ENCODE results near the gene ZBTB38.
A peak's percentile ranks its signal among the peaks of the same experiment; 100 is the strongest.

ZBTB38 gene

DNA sequence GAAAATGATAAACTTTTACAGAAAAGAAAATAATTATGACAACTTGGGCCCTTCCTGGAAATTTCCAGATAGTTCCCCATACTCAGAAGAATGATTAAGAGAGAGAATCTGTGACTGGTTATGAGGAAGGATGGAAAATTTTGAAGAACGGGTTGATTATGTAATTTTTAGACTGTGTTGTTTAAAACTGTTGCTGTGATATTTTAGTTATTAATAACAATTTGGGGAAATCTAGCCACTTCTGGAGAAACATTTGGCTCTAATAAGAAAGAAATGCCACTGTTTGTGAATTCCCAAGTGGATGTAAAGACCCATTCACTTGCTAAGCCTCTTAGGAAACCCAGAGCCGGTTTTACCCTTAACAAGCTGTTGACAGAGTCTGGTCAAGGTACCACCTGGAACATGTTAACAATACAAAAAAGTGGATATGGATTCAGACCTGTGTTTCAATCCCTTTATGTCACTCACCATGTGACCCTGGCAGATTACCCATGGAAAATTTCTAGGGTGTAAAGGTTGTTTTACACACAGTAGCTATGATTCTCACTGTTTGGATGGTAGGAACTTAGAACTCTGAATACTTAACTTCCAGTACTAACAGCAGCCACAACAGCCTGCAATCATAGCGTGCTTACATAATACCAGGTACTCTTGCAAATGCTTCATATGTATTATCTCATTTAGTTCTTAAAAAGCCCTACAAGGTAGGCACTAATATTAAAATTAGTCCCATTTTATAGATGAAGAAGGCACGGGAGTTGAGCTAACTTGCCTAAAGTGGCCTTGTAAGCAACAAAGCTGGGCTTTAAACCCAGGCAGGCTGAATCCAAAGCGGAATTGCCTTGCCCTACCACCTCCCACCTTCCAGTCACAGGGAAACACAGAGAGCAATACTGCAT is 32.0 kb downstream of the ZBTB38 start:
- no peak for ATAC-seq
- H3K4me1 Mint-ChIP-seq, result peaks cover 27% of the 10 kb centered on the region
- no peak overlapping the region for H3K27ac Mint-ChIP-seq
- peaks cover 14 to 15% of the 10 kb centered on the region in 2 donors for H3K9me3 Mint-ChIP-seq
- no peaks in the 10 kb centered on the region for H3K27me3 Mint-ChIP-seq
- H3K4me3 Mint-ChIP-seq, result no peak overlapping the region
- DNase-seq, result no peak

DNA sequence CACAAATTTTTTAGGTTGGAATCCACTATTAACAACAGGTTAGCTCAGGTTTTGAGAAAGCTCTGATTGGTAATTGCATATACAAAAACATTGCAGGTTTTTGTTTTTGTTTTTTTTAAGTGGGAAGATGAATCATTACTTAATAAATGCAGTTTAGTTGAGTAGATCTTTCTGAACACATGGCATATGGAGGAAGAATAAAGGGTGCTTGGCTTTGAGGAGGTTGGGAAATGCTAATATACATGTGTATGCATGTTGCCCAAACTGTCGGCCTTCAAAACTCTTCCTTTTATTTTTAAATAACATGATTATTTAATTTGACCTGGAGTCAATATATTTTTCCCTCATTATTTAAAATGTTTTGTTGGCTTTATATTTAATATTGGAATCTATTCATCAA is 32.8 kb downstream of the ZBTB38 start:
- H3K27ac Mint-ChIP-seq, result no peak overlapping the region
- H3K4me1 Mint-ChIP-seq, result peaks cover 34% of the 10 kb centered on the region
- DNase-seq, result no peak
- peak overlapping the region in 1 of 2 donors; percentile 35 for H3K4me3 Mint-ChIP-seq
- no peaks in the 10 kb centered on the region for H3K27me3 Mint-ChIP-seq
- peaks cover 14 to 15% of the 10 kb centered on the region in 2 donors for H3K9me3 Mint-ChIP-seq
- ATAC-seq, result no peak

DNA sequence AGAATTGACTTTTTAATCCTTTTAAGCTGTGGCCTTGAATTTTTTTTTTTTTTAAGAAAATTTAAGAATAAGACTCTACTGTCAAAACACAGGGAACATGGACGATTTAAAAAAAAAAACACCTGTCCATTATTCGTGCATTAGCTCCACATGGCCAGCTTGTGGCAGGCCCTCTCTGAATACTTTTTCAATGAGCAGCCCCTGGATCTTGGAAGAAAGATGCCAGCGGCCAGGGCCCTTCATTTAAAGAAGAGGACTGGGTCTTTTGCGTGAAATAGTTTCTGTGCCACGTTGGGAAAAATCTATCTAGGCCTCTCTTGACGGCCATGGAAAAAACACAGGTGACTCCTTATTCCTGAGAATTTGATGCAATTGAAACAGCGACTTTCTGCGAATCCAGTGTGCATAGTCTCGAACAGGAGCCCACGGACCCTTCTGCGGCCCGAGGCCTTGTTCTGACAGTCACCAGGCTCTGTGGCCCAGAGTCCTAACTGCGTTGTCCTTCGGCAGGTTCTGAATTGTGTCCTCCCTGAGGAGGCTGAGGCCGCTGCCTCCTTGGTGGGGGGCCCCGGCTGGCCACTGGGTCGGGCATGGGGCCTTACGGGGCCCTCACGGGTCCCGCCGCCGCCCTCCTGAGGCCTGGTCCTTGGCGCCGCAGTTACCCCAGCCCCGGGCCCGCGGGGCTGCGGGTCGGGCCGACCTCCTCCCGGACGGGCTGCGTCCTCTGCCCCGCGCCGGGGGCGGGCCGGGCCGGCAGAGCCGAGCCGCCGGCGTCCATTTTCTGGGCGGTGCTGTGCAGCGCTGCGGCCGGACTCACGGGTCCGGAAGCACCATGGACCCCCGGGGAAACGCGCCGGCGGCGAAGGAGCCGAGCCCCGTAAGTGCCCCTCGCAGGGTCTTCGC is 33.5 kb downstream of the ZBTB38 start:
- ATAC-seq (peak; percentile 87), DNase-seq (peak; percentile 60 to 62)
- Mint-ChIP-seq H3K4me1 (peaks cover 41% of the 10 kb centered on the region), H3K4me3 (peak overlapping the region; percentile 70 to 72), H3K27me3 (no peaks in the 10 kb centered on the region), H3K9me3 (peaks cover 7 to 8% of the 10 kb centered on the region in 2 donors), H3K27ac (peak overlapping the region; percentile 75 to 93)

DNA sequence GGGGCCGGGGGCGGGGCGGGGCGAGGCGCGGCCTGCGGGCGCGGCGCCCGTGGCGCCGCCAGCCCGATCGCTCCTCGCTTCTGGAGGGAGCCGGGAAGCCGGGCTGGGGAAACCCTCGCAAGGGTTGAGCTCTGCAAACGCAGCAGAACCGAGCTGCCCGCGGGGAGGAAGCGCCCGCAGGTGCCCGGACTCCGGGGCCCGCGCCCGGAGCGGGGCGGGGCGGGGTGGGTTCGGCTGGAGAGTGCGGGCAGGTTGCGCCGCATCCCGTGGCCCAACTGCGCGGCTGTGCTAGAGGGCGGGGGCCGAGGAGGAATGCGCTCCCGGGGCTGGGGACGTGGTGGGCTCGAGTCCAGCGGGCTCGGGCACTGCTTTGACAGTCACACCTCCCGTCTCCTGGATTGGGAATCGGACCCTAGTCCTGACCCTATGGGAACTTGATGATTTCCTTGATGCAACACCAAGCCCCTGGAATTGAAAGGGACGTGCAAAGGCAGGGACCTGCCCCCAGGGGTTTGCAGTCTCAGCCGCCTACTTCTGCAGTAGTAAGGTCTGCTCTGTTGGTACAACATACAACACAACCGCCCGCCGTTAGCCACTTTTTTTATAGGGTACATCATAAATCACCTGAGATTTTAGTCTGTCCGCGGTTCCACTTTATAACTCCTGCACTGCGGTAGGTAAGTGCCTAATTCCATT is 34.3 kb downstream of the ZBTB38 start:
- no peaks in the 10 kb centered on the region for H3K27me3 Mint-ChIP-seq
- ATAC-seq (peak; percentile 80), DNase-seq (peak; percentile 50 to 58)
- peak overlapping the region; percentile 70 to 78 for H3K4me3 Mint-ChIP-seq
- H3K27ac Mint-ChIP-seq, result peak overlapping the region; percentile 43 to 91
- peaks cover 0 to under 1% of the 10 kb centered on the region in 2 donors for H3K9me3 Mint-ChIP-seq
- H3K4me1 Mint-ChIP-seq, result peaks cover 41% of the 10 kb centered on the region

DNA sequence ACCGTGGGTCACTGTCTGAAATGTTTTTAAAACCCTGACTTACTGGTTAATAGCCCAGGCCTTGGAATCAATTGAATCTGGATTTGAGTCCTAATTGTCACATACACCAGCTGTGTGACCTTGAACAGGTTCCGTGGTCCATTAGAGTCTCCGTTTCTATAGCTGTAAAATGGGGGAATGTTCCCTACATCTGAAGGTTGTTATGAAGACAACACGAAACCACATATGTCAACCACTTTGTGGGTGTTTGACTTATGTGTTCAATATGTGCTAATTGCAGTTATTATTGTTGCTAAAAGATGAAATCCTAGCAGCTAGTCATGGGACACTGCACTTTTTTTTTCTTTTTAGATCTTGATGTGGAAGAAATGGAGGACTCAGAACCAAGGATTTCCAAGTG is 35.3 kb downstream of the ZBTB38 start:
- no peaks in the 10 kb centered on the region for H3K9me3 Mint-ChIP-seq
- peak overlapping the region in 1 of 2 donors; percentile 19 for H3K4me3 Mint-ChIP-seq
- no peaks in the 10 kb centered on the region for H3K27me3 Mint-ChIP-seq
- DNase-seq (no peak), ATAC-seq (no peak)
- peaks cover 46% of the 10 kb centered on the region for H3K4me1 Mint-ChIP-seq
- no peak overlapping the region for H3K27ac Mint-ChIP-seq

DNA sequence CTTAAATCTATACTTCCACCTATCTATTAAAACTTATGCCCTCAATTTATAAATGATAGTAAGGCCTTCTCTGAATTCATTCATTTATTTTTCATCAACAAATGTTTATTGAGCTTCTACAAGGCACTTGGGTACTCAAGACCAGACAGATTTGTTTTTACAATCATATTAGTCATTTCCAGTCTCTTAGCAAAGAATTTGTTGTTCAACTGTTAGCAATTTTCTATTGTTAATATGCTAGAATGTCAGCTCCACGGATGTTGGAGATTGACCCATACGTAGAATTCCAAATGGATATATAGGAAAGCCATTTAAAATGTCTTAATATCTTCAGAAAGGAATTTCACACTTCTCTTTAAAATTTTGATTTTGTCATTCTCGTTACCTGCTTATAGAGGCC is 36.7 kb downstream of the ZBTB38 start:
- no peak overlapping the region for H3K4me3 Mint-ChIP-seq
- H3K4me1 Mint-ChIP-seq, result peaks cover 43% of the 10 kb centered on the region
- ATAC-seq, result no peak
- H3K27me3 Mint-ChIP-seq, result no peaks in the 10 kb centered on the region
- no peak overlapping the region for H3K27ac Mint-ChIP-seq
- H3K9me3 Mint-ChIP-seq, result no peaks in the 10 kb centered on the region
- no peak for DNase-seq

DNA sequence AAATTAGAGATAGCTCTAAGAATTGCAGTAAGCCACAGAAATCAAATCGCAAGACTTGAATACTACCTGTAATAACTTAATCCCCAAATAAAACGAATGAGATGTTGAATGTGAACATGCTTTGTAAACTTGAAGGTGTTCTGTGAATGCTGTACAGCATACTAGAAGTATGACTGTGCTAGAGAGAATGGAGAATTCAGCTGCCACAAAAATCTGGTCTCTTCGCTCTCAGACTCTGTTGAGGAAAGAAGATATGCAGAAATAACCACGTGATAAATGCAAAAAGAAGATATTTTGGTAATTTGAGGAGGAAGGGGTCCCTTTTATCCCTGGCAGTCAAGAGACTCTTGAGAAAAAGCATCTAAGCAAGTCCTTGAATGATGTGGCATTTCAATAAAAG is 37.3 kb downstream of the ZBTB38 start:
- Mint-ChIP-seq H3K4me3 (no peak overlapping the region), H3K27ac (no peak overlapping the region), H3K9me3 (no peaks in the 10 kb centered on the region), H3K4me1 (peaks cover 49% of the 10 kb centered on the region), H3K27me3 (no peaks in the 10 kb centered on the region)
- no peak for DNase-seq
- ATAC-seq, result no peak

DNA sequence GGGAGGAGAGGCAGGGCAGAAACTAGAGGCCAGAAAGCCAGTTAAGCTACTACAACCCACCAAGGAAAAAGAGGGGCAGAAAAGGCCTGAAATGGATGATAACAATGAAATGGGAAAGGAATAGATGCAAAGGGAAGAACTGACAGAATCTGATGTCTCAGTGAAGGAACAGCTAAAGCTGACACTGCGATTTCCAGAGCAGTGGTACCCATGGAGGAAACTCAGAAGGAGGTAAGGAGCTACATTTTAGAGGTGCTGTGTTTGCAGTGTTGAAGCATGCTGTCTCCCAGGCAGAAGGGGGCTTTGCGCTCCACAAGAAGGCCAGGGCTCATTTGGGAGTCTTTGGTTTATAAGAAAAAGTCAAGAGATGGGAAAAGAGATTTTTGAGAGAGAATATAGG is 38.0 kb downstream of the ZBTB38 start:
- ATAC-seq, result no peak
- no peak overlapping the region for H3K27ac Mint-ChIP-seq
- no peaks in the 10 kb centered on the region for H3K9me3 Mint-ChIP-seq
- no peak overlapping the region for H3K4me3 Mint-ChIP-seq
- DNase-seq, result no peak
- H3K27me3 Mint-ChIP-seq, result no peaks in the 10 kb centered on the region
- H3K4me1 Mint-ChIP-seq, result peaks cover 56% of the 10 kb centered on the region

DNA sequence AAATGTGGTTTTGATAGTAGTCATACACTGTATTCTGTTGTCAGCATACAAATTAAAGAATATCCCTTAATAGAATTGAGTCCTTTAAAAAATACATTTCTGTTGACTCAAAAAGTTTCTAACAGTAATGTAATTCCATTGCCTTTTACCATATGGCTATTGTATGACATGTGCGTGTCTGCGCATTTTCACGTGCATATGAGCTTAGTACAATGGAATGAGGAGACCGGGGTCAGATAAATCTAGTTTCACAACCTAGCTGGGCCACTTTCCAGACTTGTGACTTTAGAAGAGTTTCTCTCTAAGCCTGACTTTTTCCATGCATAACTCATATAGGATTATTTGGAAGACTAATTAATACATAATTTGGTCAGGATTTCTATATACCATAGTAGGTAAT is 38.7 kb downstream of the ZBTB38 start:
- Mint-ChIP-seq H3K4me1 (peaks cover 61% of the 10 kb centered on the region), H3K9me3 (no peaks in the 10 kb centered on the region), H3K27ac (no peak overlapping the region), H3K4me3 (no peak overlapping the region), H3K27me3 (no peaks in the 10 kb centered on the region)
- no peak for DNase-seq
- ATAC-seq, result no peak

DNA sequence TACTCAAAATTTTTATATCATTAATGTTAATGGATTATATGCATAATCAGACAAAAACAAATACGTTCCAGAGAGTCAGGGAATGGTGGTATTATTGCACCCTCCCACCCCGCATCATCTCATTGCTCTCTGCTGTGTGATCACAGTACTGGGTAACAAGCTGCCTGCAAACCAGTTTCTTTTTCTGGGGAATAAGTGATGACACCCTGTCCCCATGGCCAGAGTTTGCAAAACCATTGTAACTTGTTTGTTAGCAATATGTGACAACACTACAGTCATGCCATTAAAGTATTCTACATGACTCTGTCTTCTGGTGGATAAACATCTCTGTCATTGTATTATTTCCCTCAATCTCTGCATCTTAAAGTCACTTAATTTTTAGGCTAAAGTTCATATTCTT is 39.5 kb downstream of the ZBTB38 start:
- peaks cover 69% of the 10 kb centered on the region for H3K4me1 Mint-ChIP-seq
- H3K27ac Mint-ChIP-seq, result no peak overlapping the region
- no peaks in the 10 kb centered on the region for H3K9me3 Mint-ChIP-seq
- H3K4me3 Mint-ChIP-seq, result no peak overlapping the region
- DNase-seq (no peak), ATAC-seq (no peak)
- no peaks in the 10 kb centered on the region for H3K27me3 Mint-ChIP-seq

DNA sequence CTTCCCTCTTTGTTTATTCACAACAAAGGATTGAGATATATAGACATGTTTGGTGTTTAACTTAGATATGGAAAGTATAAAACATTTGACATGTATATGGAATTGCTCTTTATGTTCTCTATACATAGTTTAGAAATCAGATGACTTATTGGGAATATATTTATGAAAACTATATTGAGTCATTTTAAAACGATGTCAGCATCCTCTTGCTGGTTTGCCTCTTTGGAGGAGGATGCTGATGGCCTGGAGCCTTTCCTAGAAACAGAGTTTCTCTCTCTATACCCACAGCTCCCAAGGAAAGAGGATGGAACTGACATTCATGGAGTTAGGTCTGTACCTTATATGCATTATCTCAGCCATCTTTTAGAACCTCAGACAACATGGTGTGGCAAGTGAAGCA is 40.3 kb downstream of the ZBTB38 start:
- DNase-seq (no peak), ATAC-seq (no peak)
- Mint-ChIP-seq H3K4me1 (peaks cover 75% of the 10 kb centered on the region), H3K4me3 (no peak overlapping the region), H3K27ac (no peak overlapping the region), H3K27me3 (no peaks in the 10 kb centered on the region), H3K9me3 (no peaks in the 10 kb centered on the region)

DNA sequence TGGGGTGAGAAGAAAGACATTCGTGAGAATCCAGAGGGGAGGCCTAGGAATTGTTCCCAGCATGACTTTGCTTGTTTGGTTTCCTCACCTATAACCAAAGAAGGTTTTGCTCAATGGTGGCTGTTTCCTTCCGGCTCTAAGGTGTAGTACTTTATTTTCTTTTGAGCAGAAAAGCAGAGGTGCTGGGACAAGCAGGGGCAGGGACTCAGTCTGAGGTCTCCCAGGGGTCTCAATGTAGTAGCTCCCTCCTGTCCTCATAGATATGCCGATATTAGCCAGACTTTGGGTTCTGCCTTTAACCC is 41.6 kb downstream of the ZBTB38 start:
- Mint-ChIP-seq H3K4me3 (no peak overlapping the region), H3K9me3 (no peaks in the 10 kb centered on the region), H3K27ac (peak overlapping the region; percentile 54 to 89), H3K27me3 (no peaks in the 10 kb centered on the region), H3K4me1 (peaks cover 75% of the 10 kb centered on the region)
- ATAC-seq (no peak), DNase-seq (no peak)

DNA sequence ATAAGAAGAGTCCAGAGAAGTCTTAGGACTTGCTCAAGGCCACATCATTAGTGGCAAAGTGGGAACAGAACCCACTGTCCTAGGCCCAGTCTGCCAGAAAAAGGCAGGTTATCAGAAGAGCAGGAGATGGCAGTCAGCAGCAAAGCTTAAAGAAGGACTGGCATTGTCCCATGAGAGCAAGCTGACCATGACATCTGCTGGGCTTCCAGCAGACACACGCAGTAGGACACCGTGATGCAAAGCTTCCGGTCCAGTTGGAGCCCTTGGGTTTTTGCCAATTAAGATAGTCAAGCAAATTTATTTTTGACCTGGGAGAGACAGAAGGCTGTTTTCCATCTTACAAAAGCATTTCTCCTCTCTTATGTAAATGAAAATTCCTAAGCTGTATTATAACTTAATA is 42.1 kb downstream of the ZBTB38 start:
- peak overlapping the region in 1 of 2 donors; percentile 21 for H3K4me3 Mint-ChIP-seq
- no peaks in the 10 kb centered on the region for H3K27me3 Mint-ChIP-seq
- no peaks in the 10 kb centered on the region for H3K9me3 Mint-ChIP-seq
- ATAC-seq, result no peak
- DNase-seq, result no peak
- peaks cover 78% of the 10 kb centered on the region for H3K4me1 Mint-ChIP-seq
- H3K27ac Mint-ChIP-seq, result peak overlapping the region in 1 of 2 donors; percentile 98

DNA sequence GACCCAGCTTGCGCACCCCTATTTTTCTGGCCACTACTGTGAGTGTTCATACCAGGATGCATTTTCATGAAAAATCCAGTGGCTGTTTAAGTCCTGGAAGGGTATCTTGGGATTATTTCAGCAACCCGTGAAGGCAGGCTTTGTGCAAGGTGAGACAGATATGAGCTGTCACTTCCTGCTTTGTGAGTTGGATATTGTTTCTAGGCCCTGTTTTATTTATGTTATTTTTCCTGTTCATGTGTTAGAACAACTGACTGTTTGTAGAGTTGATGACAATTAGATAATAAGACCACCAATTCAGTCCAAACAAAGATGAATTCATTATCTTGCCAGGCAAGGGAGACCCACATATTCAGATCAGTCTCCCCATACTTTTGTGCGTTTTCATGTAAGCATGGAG is 42.5 kb downstream of the ZBTB38 start:
- peaks cover 77% of the 10 kb centered on the region for H3K4me1 Mint-ChIP-seq
- no peak for ATAC-seq

DNA sequence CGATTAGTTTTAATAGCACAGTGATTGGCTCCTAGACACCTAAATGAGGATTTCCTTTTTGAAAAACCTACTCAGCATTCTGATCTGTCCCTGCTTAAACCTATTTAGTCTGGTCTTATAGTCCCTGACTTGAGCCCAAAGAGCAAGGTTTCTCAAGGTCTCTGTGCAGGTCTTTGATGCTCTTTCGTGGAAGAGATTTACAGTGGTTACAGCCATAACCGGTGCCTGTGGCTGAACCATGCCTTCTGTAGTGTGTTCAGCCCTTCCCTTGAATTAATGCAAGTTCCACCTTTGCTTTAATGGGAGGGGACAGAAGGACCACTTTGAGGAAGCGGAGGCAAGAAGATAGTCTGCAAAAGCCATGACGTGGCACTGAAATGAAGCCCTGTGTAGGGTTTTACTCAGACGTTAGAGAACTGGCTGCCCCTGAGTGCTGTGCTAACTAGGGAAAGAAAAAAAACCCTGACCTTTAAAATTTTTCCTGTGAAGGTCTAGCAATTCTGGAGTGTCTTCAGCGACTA is 43.0 kb downstream of the ZBTB38 start:
- Mint-ChIP-seq H3K27ac (peak overlapping the region; percentile 68 to 98), H3K27me3 (no peaks in the 10 kb centered on the region), H3K9me3 (no peaks in the 10 kb centered on the region), H3K4me3 (peak overlapping the region; percentile 79 to 80), H3K4me1 (peaks cover 74% of the 10 kb centered on the region)
- peak; percentile 44 for ATAC-seq
- peak; percentile 30 to 34 for DNase-seq

More for the DNA sequence above, 42.5 kb downstream of the ZBTB38 start:
- Mint-ChIP-seq H3K27me3 (no peaks in the 10 kb centered on the region), H3K27ac (peak overlapping the region; percentile 43 to 98), H3K4me3 (peak overlapping the region; percentile 79 to 80), H3K9me3 (no peaks in the 10 kb centered on the region)
- no peak for DNase-seq
